PC-3 (cell line): ENCODE measurements around the gene SPG7. TPM values are rescaled to one million over a fixed set of nuclear protein-coding genes. Genes with fewer than 3 reads are reported as not detected.

Experiments
- ATAC-seq: fragments of 200-7000 bp; cut with Tn5 transposase; 2 replicates; pipeline ENCODE4 v1.9.1; 2020; ENCODE audit warnings: mild to moderate bottlenecking, moderate library complexity
- BruUV-seq: library from RNA; stranded (reverse); fragments of 400-500 nt; replicated peaks from 2 replicates; lab custom pipeline; 2021; lab: Mats Ljungman, UMichigan
- CTCF ChIA-PET: fragments of 300-600 bp; sonication (Branson Sonifier 250); formaldehyde crosslinking; loops from one replicate; lab custom pipeline; 2022; ENCODE audit warnings: antibody characterized with exemption; lab: Charles Lee
- POLR2A ChIA-PET: fragments of 300-600 bp; sonication (Branson Sonifier 250); formaldehyde crosslinking; loops from one replicate; lab custom pipeline; 2022; ENCODE audit warnings: antibody characterized with exemption; ENCODE audit not compliant: unreplicated experiment; lab: Charles Lee
- DNase-seq: peaks from one replicate; pipeline ENCODE4 v3.0.0-alpha.2; 2015
- H2AFZ ChIP-seq: fragments of 300-600 bp; sonication (generic); 2 replicates; pipeline ENCODE4 v1.6.0; 2016; ENCODE audit warnings: antibody characterized with exemption, low read length
- H3F3A ChIP-seq: fragments of 300-600 bp; sonication (generic); one replicate; pipeline ENCODE4 v1.6.0; 2017; ENCODE audit warnings: antibody characterized with exemption, low read length, control low read depth, mild to moderate bottlenecking; ENCODE audit not compliant: unreplicated experiment
- H3K27ac ChIP-seq: fragments of 300-600 bp; sonication (generic); 2 replicates; pipeline ENCODE4 v1.5.1; 2016; ENCODE audit warnings: mild to moderate bottlenecking, low read length
- H3K27me3 ChIP-seq: fragments of 300-600 bp; sonication (generic); 2 replicates; pipeline ENCODE4 v1.6.1; 2016; ENCODE audit warnings: low read length, mixed read lengths
- H3K36me3 ChIP-seq: fragments of 300-600 bp; sonication (generic); 2 replicates; pipeline ENCODE4 v1.6.1; 2016; ENCODE audit warnings: low read depth, mixed run types, low read length, mixed read lengths
- H3K4me1 ChIP-seq: fragments of 300-600 bp; sonication (generic); 2 replicates; pipeline ENCODE4 v1.5.1; 2016; ENCODE audit warnings: low read length; ENCODE audit not compliant: insufficient read depth
- H3K4me2 ChIP-seq: fragments of 300-600 bp; sonication (generic); 2 replicates; pipeline ENCODE4 v1.6.0; 2016; ENCODE audit warnings: low read length
- H3K4me3 ChIP-seq: fragments of 300-600 bp; sonication (generic); 2 replicates; pipeline ENCODE4 v1.5.1; 2016; ENCODE audit warnings: mild to moderate bottlenecking, low read length, mixed read lengths
- H3K79me2 ChIP-seq: fragments of 300-600 bp; sonication (generic); 2 replicates; pipeline ENCODE4 v1.6.1; 2017; ENCODE audit warnings: low read length, mixed read lengths
- H3K9ac ChIP-seq: fragments of 300-600 bp; sonication (generic); 2 replicates; pipeline ENCODE4 v1.6.0; 2016; ENCODE audit warnings: mild to moderate bottlenecking, low read length
- H3K9me2 ChIP-seq: fragments of 300-600 bp; sonication (generic); replicated peaks from 2 replicates; pipeline ENCODE4 v1.6.1; 2016; ENCODE audit warnings: mixed run types, low read length, mixed read lengths
- H3K9me3 ChIP-seq: fragments of 300-600 bp; sonication (generic); 2 replicates; pipeline ENCODE4 v1.6.1; 2016; ENCODE audit warnings: low read length, mixed read lengths
- H4K20me1 ChIP-seq: fragments of 300-600 bp; sonication (generic); 2 replicates; pipeline ENCODE4 v1.6.1; 2016; ENCODE audit warnings: low read length, mixed read lengths
- EZH2 ChIP-seq: fragments of 300-600 bp; sonication (generic); IDR thresholded peaks from one replicate; pipeline ENCODE4 v1.6.1; 2017; ENCODE audit warnings: antibody characterized with exemption, mild to moderate bottlenecking, low read length; ENCODE audit not compliant: unreplicated experiment
- EZH2phosphoT487 ChIP-seq: fragments of 300-600 bp; sonication (generic); IDR thresholded peaks from 2 replicates; pipeline ENCODE4 v1.6.1; 2018; ENCODE audit warnings: mild to moderate bottlenecking, antibody characterized with exemption, low read length, borderline replicate concordance
- intact Hi-C: fragments of 100-400 bp; cut with micrococcal nuclease; formaldehyde crosslinking; loops from 2 replicates; pipeline ENCODE4 v1.9.0; 2023
- total RNA-seq: library from RNA; depleted of rRNA; stranded (reverse); fragments of >200 nt; gene quantifications from 2 replicates; pipeline ENCODE4 v1.2.3, GENCODE V29; 2014
- TF ChIP-seq, protein P1 (sequence below): fragments of 300-600 bp; sonication (generic); conservative IDR thresholded peaks from 2 replicates; pipeline ENCODE4 v1.5.1; 2017; ENCODE audit warnings: antibody characterized with exemption, low read depth, mild to moderate bottlenecking, low read length

Gene SPG7
- total RNA-seq, 1 experiment from 2014 or later, result 106 TPM

DNA sequence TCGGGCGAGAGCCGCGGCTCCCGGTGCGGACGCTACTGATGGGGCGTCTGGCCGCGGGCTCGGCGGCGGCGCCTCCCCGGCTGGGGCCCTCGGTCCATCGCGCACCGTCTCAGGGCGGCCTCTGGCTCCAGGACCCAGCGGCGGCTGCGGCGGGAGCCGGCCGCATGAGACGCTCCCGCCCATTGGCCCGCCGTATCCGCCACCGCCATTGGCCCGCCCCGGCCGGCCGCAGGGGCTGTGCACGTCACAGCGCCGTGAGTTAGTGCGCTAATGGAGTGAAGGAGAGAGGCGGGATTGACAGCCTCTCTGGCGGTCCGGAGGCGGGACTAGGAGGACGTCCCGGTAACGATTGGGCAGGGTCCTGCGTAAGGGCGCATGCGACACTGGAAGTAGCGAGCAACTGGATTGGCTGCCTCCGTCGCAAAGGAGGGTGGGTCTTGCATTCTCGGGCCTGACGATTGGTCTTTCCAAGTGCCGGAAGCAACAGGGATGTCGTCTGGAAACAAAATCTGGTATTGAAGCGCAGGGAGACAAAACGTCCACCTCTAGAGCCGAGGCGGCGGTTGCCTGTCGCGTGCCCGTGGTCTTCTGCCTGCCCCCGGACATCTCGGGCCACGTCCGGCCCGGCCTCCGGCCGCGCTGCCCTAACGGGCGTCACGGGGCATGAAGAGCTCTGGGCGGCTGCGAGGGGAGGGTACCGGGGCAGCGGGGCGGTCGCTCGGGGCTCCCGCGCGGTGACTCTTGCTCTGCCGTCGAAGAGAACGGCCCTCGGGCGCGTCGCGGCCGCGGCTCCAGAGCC lies 17.6 kb upstream of the SPG7 start, which contains the start of gene ANKRD11:
Gene ANKRD11 (minus strand): TSS at position 123 of the 799 bp plus-strand sequence. CDS start 173,542 bp downstream, outside the sequence.
- peak within 1 kb of the TSS; percentile 60 for H2AFZ ChIP-seq
- intact Hi-C loops, result loop anchor here (2.0 to 5.0 kb wide), 2 partner anchors 14 to 158 kb away; no protein-coding TSS in a partner anchor
- POLR2A ChIA-PET, result no interaction called here

GRCh38 chr16:89491238-89491869 lies 16.8 kb upstream of the SPG7 start:
- peak overlapping the region; percentile 80 for H3K9ac ChIP-seq
- TSS peak; percentile 75 for BruUV-seq
- H3K4me1 ChIP-seq, result peaks cover 21% of the 10 kb centered on the region
- H2AFZ ChIP-seq, result peak overlapping the region; percentile 60
- no peaks in the 10 kb centered on the region for H3F3A ChIP-seq
- ChIA-PET CTCF (no interaction called here), POLR2A (interaction anchor here (0.7 kb wide), 1 partner anchor 127 kb away, joined by 11 read pairs; no protein-coding TSS in a partner anchor)
- H3K4me2 ChIP-seq, result peak overlapping the region; percentile 93
- intact Hi-C loops, result loop anchor here (2.0 to 5.0 kb wide), 2 partner anchors 13 to 159 kb away; no protein-coding TSS in a partner anchor
- peak overlapping the region; percentile 29; the same call in 1 of the 2 replicates for H3K27ac ChIP-seq
- peaks cover 48% of the 10 kb centered on the region for H3K79me2 ChIP-seq
- H3K4me3 ChIP-seq, result peak overlapping the region; percentile 81
- no peaks in the 10 kb centered on the region for H3K9me3 ChIP-seq
- DNase-seq (peak; percentile 3), ATAC-seq (no peak)
- H3K27me3 ChIP-seq, result no peaks in the 10 kb centered on the region
- H3K9me2 ChIP-seq, result no peaks in the 10 kb centered on the region
- 0 out of 2 replicates have a peak, but pooled peaks cover 7% of the 10 kb centered on the region for H3K36me3 ChIP-seq
- TF ChIP-seq, protein P1, sequence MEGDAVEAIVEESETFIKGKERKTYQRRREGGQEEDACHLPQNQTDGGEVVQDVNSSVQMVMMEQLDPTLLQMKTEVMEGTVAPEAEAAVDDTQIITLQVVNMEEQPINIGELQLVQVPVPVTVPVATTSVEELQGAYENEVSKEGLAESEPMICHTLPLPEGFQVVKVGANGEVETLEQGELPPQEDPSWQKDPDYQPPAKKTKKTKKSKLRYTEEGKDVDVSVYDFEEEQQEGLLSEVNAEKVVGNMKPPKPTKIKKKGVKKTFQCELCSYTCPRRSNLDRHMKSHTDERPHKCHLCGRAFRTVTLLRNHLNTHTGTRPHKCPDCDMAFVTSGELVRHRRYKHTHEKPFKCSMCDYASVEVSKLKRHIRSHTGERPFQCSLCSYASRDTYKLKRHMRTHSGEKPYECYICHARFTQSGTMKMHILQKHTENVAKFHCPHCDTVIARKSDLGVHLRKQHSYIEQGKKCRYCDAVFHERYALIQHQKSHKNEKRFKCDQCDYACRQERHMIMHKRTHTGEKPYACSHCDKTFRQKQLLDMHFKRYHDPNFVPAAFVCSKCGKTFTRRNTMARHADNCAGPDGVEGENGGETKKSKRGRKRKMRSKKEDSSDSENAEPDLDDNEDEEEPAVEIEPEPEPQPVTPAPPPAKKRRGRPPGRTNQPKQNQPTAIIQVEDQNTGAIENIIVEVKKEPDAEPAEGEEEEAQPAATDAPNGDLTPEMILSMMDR, result 0 out of 2 replicates have a peak, but pooled peaks have one; percentile 9
- no peak for TF ChIP-seq EZH2
- H4K20me1 ChIP-seq, result peaks cover 24% of the 10 kb centered on the region

More for the DNA sequence above, 17.6 kb upstream of the SPG7 start, which contains the start of gene ANKRD11:
- DNase-seq (peak; percentile 98), ATAC-seq (peak; percentile 96)
- Histone ChIP-seq H3F3A (no peaks in the 10 kb centered on the region), H3K9me3 (no peaks in the 10 kb centered on the region), H3K4me3 (peak within 1 kb of the TSS; percentile 94), H3K27me3 (no peaks in the 10 kb centered on the region), H3K4me1 (peaks cover 21% of the 10 kb centered on the region), H3K36me3 (0 out of 2 replicates have a peak, but pooled peaks cover 7% of the 10 kb centered on the region), H4K20me1 (peaks cover 31% of the 10 kb centered on the region), H3K9ac (peak within 1 kb of the TSS; percentile 80), H3K27ac (peak within 1 kb of the TSS; percentile 40), H3K4me2 (peak within 1 kb of the TSS; percentile 96), H3K9me2 (no peaks in the 10 kb centered on the region), H3K79me2 (peaks cover 55% of the 10 kb centered on the region)
- TF ChIP-seq EZH2 (no peak), EZH2phosphoT487 (no peak)
- TF ChIP-seq, protein P1, result no peak
- no TSS peak for BruUV-seq
- CTCF ChIA-PET, result no interaction called here
